GM19099 (cell line): ENCODE data around the gene IL5RA.

ENCODE experiments used
- POLR2A ChIP-seq: IDR thresholded peaks from 3 replicates; pipeline ENCODE4 v1.6.1; 2011; ENCODE audit warnings: low read depth; ENCODE audit not compliant: insufficient read length; ENCODE audit errors: extremely low read depth

The IL5RA gene

GRCh38 chr3:3119393-3119851, 9.2 kb upstream of the IL5RA start:
- TF ChIP-seq POLR2A = no peak

- no peak for TF ChIP-seq POLR2A
These were observed 7.5 kb upstream of the IL5RA start for GRCh38 chr3:3117651-3118050.

GRCh38 chr3:3113042-3113709, 3.0 kb upstream of the IL5RA start:
- no peak for TF ChIP-seq POLR2A

GRCh38 chr3:3110749-3111361, 681 bp upstream of the IL5RA start:
- no peak for TF ChIP-seq POLR2A

GRCh38 chr3:3109407-3110298, 521 bp downstream of the IL5RA start:
- no peak for TF ChIP-seq POLR2A

GRCh38 chr3:3107858-3108257, 2.3 kb downstream of the IL5RA start:
- no peak for TF ChIP-seq POLR2A

- TF ChIP-seq POLR2A = no peak
These were observed 3.0 kb downstream of the IL5RA start for GRCh38 chr3:3107181-3107580.

- no peak for TF ChIP-seq POLR2A
These were observed 4.4 kb downstream of the IL5RA start for GRCh38 chr3:3105815-3106214.

GRCh38 chr3:3105246-3105645, 4.9 kb downstream of the IL5RA start:
- no peak for TF ChIP-seq POLR2A

- TF ChIP-seq POLR2A = no peak
These were observed 7.4 kb downstream of the IL5RA start for GRCh38 chr3:3102751-3103150.

- no peak for TF ChIP-seq POLR2A
These were observed 8.3 kb downstream of the IL5RA start for GRCh38 chr3:3101660-3102458.

- no peak for TF ChIP-seq POLR2A
These were observed 12.2 kb downstream of the IL5RA start for GRCh38 chr3:3097958-3098357.

- TF ChIP-seq POLR2A = no peak
These were observed 21.2 kb downstream of the IL5RA start for GRCh38 chr3:3089017-3089416.

- no peak for TF ChIP-seq POLR2A
These were observed 22.3 kb downstream of the IL5RA start for GRCh38 chr3:3087716-3088465.

GRCh38 chr3:3087279-3087678, 22.9 kb downstream of the IL5RA start:
- TF ChIP-seq POLR2A = no peak

GRCh38 chr3:3086239-3086638, 23.9 kb downstream of the IL5RA start:
- TF ChIP-seq POLR2A = no peak
